ENCODE measurements around the gene MEA1.

GRCh38 chr6:42969431-42969830 is 44.3 kb downstream of the MEA1 start:
- TF ChIP-seq TAF1 (IDR thresholded peaks at IDR 0.05; ENCODE audit: low read depth) (no peak), FOXM1 (IDR thresholded peaks at IDR 0.05; ENCODE audit: borderline replicate concordance, low read depth) (no peak), TCF12 (IDR thresholded peaks at IDR 0.05; ENCODE audit: low read depth) (no peak), ZBTB7A (IDR thresholded peaks at IDR 0.05; ENCODE audit: low read depth) (no peak), YY1 (IDR thresholded peaks at IDR 0.05; ENCODE audit: low read depth) (no peak), EGR1 (IDR thresholded peaks at IDR 0.05) (no peak), EP300 (IDR thresholded peaks at IDR 0.05; ENCODE audit: borderline replicate concordance) (no peak), REST (IDR thresholded peaks at IDR 0.05; ENCODE audit: low read depth) (no peak), RAD21 (IDR thresholded peaks at IDR 0.05; ENCODE audit: low read depth) (no peak)
- TF ChIP-seq, protein P1, sequence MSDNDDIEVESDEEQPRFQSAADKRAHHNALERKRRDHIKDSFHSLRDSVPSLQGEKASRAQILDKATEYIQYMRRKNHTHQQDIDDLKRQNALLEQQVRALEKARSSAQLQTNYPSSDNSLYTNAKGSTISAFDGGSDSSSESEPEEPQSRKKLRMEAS (IDR thresholded peaks at IDR 0.05), result no peak

Data from Ishikawa (cell line).